ENCODE measurements around the gene BAG1. TPM values are rescaled to one million over a fixed set of nuclear protein-coding genes. Genes with fewer than 3 reads are reported as not detected.

Gene BAG1
- total RNA-seq, 4 donors from 2014 or later, result 122 to 220 (median 172) TPM

DNA sequence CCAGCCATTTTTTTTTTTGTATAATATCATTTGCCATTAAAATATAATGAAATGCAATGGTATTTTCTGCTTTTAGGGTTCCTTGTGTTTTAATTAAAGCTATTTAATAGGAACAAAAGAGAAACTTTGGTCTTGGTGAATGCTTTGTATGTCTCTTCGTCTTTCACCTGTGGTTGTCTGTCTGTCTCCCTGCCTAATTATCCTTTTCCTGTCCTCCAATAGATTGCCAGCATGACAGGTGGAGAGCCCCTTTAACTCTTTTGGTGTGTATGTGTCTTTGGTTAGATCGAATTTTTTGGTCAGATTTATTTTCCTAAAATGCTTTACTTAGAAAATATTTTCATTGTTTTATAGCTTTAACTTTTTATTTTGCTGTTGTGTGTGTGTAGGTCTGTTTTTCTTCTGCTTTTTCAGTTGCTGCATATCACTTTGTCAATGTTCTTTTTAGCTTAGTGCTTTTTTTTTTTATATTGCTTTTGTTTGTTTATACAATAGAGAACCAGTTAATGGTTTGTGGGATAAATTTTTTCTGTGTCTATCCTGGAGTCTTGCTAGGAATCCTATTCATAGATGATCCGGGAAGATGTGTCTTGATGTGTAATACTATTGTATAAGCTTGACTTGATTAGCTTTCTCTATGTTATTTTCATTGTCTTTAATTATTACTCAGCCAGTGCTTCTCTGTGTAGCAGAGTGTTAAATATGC, 8.9 kb upstream of the BAG1 start:
- no peak overlapping the region for H3K4me3 ChIP-seq (ENCODE audit: low read depth, poor library complexity, severe bottlenecking)
- WGBS, 2 donors, result 72 to 78% methylated on average over 3 of the region's 3 CpGs
- intact Hi-C loops (cut with DNase I; ENCODE audit: low total_unique reads), result no loop called here
- no peak for DNase-seq (ENCODE audit: low spot score in 2 of 2)
- TF ChIP-seq, protein P1, sequence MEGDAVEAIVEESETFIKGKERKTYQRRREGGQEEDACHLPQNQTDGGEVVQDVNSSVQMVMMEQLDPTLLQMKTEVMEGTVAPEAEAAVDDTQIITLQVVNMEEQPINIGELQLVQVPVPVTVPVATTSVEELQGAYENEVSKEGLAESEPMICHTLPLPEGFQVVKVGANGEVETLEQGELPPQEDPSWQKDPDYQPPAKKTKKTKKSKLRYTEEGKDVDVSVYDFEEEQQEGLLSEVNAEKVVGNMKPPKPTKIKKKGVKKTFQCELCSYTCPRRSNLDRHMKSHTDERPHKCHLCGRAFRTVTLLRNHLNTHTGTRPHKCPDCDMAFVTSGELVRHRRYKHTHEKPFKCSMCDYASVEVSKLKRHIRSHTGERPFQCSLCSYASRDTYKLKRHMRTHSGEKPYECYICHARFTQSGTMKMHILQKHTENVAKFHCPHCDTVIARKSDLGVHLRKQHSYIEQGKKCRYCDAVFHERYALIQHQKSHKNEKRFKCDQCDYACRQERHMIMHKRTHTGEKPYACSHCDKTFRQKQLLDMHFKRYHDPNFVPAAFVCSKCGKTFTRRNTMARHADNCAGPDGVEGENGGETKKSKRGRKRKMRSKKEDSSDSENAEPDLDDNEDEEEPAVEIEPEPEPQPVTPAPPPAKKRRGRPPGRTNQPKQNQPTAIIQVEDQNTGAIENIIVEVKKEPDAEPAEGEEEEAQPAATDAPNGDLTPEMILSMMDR (IDR thresholded peaks at IDR 0.05), result no peak
- TF ChIP-seq POLR2A (IDR thresholded peaks at IDR 0.05), result no peak

DNA sequence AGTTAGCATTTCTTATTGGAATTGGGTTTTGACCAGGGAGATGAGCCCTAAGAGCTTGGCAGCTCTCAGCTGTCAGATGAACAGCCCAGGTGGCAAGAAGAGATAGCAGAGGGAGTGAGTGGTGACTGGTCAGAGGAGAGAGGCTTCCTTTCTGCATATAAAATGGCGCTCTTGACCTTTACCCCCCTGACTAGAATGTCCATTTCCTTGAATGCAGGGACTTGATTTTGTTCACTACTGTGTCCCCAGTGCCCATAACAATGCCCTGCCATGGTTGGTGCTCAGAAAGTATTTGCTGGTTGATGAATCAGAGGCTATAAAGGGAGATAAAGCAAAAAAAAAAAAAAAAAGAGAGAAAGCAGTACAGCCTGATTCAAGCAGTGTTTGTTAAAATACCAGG, 7.6 kb upstream of the BAG1 start:
- no peak overlapping the region for H3K4me3 ChIP-seq (ENCODE audit: low read depth, poor library complexity, severe bottlenecking)
- intact Hi-C loops (cut with DNase I; ENCODE audit: low total_unique reads), result no loop called here
- no peak for TF ChIP-seq POLR2A (IDR thresholded peaks at IDR 0.05)
- TF ChIP-seq, protein P1 (IDR thresholded peaks at IDR 0.05), result no peak
- no peak for DNase-seq (ENCODE audit: low spot score in 2 of 2)
- WGBS, 2 donors, result 91 to 93% methylated on average over 1 of the region's 1 CpG

DNA sequence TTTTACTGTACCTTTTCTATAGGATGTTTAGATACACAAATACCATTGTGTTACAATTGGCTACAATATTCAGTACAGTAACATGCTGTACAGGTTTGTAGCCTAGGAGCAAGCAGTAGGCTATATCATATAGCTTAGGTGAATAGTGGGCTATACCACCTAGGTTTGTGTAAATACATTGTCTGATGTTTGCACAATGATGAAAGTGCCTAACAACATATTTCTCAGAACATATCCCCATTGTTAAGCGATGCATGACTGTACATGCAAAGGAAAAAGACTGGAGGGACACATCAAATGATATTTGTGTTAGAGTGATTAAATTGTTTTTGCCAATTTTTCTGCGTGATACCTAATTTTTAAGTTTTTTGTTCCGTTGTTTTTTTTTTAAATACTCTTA, 5.6 kb upstream of the BAG1 start:
- no peak for DNase-seq (ENCODE audit: low spot score in 2 of 2)
- intact Hi-C loops (cut with DNase I; ENCODE audit: low total_unique reads), result no loop called here
- H3K4me3 ChIP-seq (ENCODE audit: low read depth, poor library complexity, severe bottlenecking), result no peak overlapping the region
- 92 to 97% methylated on average over 3 of the region's 3 CpGs for WGBS, 2 donors
- TF ChIP-seq, protein P1 (IDR thresholded peaks at IDR 0.05), result no peak
- no peak for TF ChIP-seq POLR2A (IDR thresholded peaks at IDR 0.05)

DNA sequence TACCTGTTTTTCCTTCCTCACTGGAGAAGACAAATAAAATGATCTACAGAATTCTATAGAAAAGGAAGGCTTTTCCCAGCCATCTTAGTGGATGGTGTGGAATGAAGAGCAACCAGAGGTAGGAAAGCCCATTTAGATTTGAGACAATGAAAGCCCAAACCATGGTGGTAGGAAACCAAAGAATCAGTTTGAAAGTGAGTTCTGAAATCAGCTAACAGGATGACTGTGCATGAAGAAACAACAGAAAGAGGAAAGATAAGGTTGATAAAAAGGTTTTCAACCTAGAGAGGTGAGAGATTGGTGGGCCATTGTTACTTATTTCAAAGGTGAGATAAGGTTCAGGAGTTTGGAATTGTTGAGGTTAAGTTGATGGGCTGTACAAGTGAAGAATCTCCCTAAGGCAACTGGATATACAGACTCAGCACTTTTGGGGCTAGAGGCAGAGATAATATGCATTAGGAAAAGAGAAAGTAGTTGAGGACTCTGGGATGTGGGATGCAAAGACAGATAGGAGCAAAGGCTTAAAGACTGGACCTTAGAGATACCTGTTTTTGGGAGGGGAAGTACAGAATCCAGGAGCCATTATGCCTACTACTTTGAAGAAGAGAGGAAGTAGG, 2.8 kb upstream of the BAG1 start:
- no peak for DNase-seq (ENCODE audit: low spot score in 2 of 2)
- TF ChIP-seq, protein P1 (IDR thresholded peaks at IDR 0.05), result no peak
- no peak for TF ChIP-seq POLR2A (IDR thresholded peaks at IDR 0.05)

GRCh38 chr9:33265211-33265865, 830 bp upstream of the BAG1 start:
- TF ChIP-seq, protein P1 (IDR thresholded peaks at IDR 0.05), result no peak
- TF ChIP-seq POLR2A (IDR thresholded peaks at IDR 0.05), result no peak
- peak overlapping the region; percentile 46 for H3K4me3 ChIP-seq (ENCODE audit: low read depth, poor library complexity, severe bottlenecking)
- intact Hi-C loops (cut with DNase I; ENCODE audit: low total_unique reads), result no loop called here
- DNase-seq (ENCODE audit: low spot score in 2 of 2), result no peak
- 20 to 22% methylated on average over 13 of the region's 13 CpGs for WGBS, 2 donors

More for the DNA sequence above, 2.8 kb upstream of the BAG1 start:
- intact Hi-C loops (cut with DNase I; ENCODE audit: low total_unique reads), result no loop called here
- H3K4me3 ChIP-seq (ENCODE audit: low read depth, poor library complexity, severe bottlenecking), result no peak overlapping the region

Data from lower leg skin (tissue), 4 donors.